OCI-LY1 (cell line): ENCODE results near the gene PCYT1A.

Experiments
- EZH2 ChIP-seq: fragments of 200-600 bp; sonication (generic), shearing (Covaris generic); IDR thresholded peaks from 2 replicates; pipeline ENCODE4 v1.8.0; 2017; ENCODE audit warnings: borderline replicate concordance, mixed run types, mild to moderate bottlenecking, antibody characterized with exemption, low read length, moderate library complexity, mixed read lengths
- TF ChIP-seq, protein P1 (sequence below): fragments of 200-600 bp; sonication (generic), shearing (Covaris generic); IDR thresholded peaks from 2 replicates; pipeline ENCODE4 v1.5.1; 2017; ENCODE audit warnings: mild to moderate bottlenecking, antibody characterized with exemption, low read length, moderate library complexity, mixed read lengths

DNA sequence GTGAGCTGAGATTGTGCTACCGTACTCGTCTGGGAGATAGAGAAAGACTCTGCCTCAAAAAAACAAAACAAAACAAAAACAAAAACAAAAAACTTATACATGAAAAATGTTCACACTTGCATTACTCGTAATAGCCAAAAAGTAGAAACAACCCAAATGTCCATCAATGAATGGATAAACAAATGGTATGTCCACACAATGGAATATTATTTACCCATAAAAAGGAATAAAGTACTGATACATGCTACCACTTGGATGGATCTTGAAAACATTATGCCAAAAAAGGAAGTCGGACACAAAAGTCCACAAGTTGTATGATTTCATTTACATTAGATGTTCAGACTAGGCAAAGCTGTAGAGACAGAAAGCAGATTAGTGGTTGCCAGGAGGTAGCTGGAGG lies 26.7 kb downstream of the PCYT1A start:
- TF ChIP-seq, protein P1, sequence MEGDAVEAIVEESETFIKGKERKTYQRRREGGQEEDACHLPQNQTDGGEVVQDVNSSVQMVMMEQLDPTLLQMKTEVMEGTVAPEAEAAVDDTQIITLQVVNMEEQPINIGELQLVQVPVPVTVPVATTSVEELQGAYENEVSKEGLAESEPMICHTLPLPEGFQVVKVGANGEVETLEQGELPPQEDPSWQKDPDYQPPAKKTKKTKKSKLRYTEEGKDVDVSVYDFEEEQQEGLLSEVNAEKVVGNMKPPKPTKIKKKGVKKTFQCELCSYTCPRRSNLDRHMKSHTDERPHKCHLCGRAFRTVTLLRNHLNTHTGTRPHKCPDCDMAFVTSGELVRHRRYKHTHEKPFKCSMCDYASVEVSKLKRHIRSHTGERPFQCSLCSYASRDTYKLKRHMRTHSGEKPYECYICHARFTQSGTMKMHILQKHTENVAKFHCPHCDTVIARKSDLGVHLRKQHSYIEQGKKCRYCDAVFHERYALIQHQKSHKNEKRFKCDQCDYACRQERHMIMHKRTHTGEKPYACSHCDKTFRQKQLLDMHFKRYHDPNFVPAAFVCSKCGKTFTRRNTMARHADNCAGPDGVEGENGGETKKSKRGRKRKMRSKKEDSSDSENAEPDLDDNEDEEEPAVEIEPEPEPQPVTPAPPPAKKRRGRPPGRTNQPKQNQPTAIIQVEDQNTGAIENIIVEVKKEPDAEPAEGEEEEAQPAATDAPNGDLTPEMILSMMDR = no peak
- TF ChIP-seq EZH2 = no peak
